GM23248 (cell line): ENCODE data around the gene BCAP31. TPM values are rescaled to one million over a fixed set of nuclear protein-coding genes. Genes with fewer than 3 reads are reported as not detected.
"Not testable (repeated sequence)": the region's sequence is repeated elsewhere in the genome, so short reads cannot be mapped to it uniquely, and the experiment has no call there.

Experiments
- DNase-seq: peaks from one replicate; pipeline ENCODE4 v3.0.0-alpha.2; 2015
- H2AFZ ChIP-seq: fragments of 200-600 bp; sonication (generic); 2 replicates; pipeline ENCODE4 v1.6.1; 2016; ENCODE audit warnings: antibody characterized with exemption
- H3F3A ChIP-seq: fragments of 200-600 bp; sonication (generic); 2 replicates; pipeline ENCODE4 v1.6.1; 2016; ENCODE audit warnings: mild to moderate bottlenecking, antibody characterized with exemption, mixed run types; ENCODE audit not compliant: insufficient read depth
- H3K27ac ChIP-seq: fragments of 200-600 bp; sonication (generic); 2 replicates; pipeline ENCODE4 v1.5.1; 2016; ENCODE audit warnings: mild to moderate bottlenecking
- H3K27me3 ChIP-seq: fragments of 200-600 bp; sonication (generic); replicated peaks from 2 replicates; pipeline ENCODE4 v1.6.1; 2016; ENCODE audit warnings: mild to moderate bottlenecking; ENCODE audit not compliant: insufficient read depth
- H3K36me3 ChIP-seq: fragments of 200-600 bp; sonication (generic); 2 replicates; pipeline ENCODE4 v1.6.1; 2016; ENCODE audit warnings: low read depth, mild to moderate bottlenecking
- H3K4me1 ChIP-seq: fragments of 200-600 bp; sonication (generic); 2 replicates; pipeline ENCODE4 v1.6.1; 2016; ENCODE audit warnings: mild to moderate bottlenecking; ENCODE audit not compliant: insufficient read depth
- H3K4me2 ChIP-seq: fragments of 200-600 bp; sonication (generic); one replicate; pipeline ENCODE4 v1.6.1; 2016; ENCODE audit warnings: mild to moderate bottlenecking; ENCODE audit not compliant: unreplicated experiment
- H3K4me3 ChIP-seq: fragments of 200-600 bp; sonication (generic); 2 replicates; pipeline ENCODE4 v1.5.1; 2016; ENCODE audit warnings: mild to moderate bottlenecking
- H3K79me2 ChIP-seq: fragments of 200-600 bp; sonication (generic); 2 replicates; pipeline ENCODE4 v1.6.1; 2016; ENCODE audit warnings: mild to moderate bottlenecking; ENCODE audit not compliant: insufficient read depth
- H3K9ac ChIP-seq: fragments of 200-600 bp; sonication (generic); 2 replicates; pipeline ENCODE4 v1.6.1; 2016; ENCODE audit warnings: mild to moderate bottlenecking
- H3K9me2 ChIP-seq: fragments of 200-600 bp; sonication (generic); 2 replicates; pipeline ENCODE4 v1.6.1; 2016; ENCODE audit warnings: mixed run types, mild to moderate bottlenecking, moderate library complexity; ENCODE audit not compliant: insufficient read depth
- H3K9me3 ChIP-seq: fragments of 200-600 bp; sonication (generic); one replicate; pipeline ENCODE4 v1.6.1; 2017; ENCODE audit warnings: low read depth
- H4K20me1 ChIP-seq: fragments of 200-600 bp; sonication (generic); 2 replicates; pipeline ENCODE4 v1.6.0; 2016; ENCODE audit not compliant: insufficient read depth
- EZH2 ChIP-seq: fragments of 200-600 bp; sonication (generic); IDR thresholded peaks from 2 replicates; pipeline ENCODE4 v1.6.1; 2018; ENCODE audit warnings: antibody characterized with exemption, mild to moderate bottlenecking; ENCODE audit not compliant: insufficient read depth, poor library complexity, severe bottlenecking
- EZH2phosphoT487 ChIP-seq: fragments of 200-600 bp; sonication (generic); IDR thresholded peaks from 2 replicates; pipeline ENCODE4 v1.6.1; 2018; ENCODE audit warnings: antibody characterized with exemption, moderate library complexity, mild to moderate bottlenecking, low read depth; ENCODE audit not compliant: insufficient read depth
- WGBS, 2 experiments: methylation state at CpG; one replicate each; pipeline ENCODE4 v1.1.6; 2015 to 2017; ENCODE audit warnings: low lambda C conversion rate in 2 of 2, low coverage in 1 of 2; ENCODE audit errors: missing lambda C conversion rate in 2 of 2; 5-methylcytosine and 5-hydroxymethylcytosine counted together
- in situ Hi-C: fragments of 300-500 bp; cut with MboI; formaldehyde crosslinking; loops from 2 replicates; pipeline ENCODE4 v1.15.0; 2020
- polyA plus RNA-seq: library from polyadenylated mRNA; unstranded; fragments of >200 nt; fragmentation: Nextera tagmentation; extraction: Ambion mirVana; gene quantifications from 2 replicates; pipeline ENCODE4 v1.2.1, GENCODE V29; 2016
- total RNA-seq: library from RNA; depleted of rRNA; stranded (reverse); fragments of >200 nt; shearing (Covaris generic); gene quantifications from 2 replicates; pipeline ENCODE4 v1.2.3, GENCODE V29; 2014

BCAP31 gene
- total and polyA plus RNA-seq, 2 experiments from 2014 or later: 180 to 317 TPM

DNA sequence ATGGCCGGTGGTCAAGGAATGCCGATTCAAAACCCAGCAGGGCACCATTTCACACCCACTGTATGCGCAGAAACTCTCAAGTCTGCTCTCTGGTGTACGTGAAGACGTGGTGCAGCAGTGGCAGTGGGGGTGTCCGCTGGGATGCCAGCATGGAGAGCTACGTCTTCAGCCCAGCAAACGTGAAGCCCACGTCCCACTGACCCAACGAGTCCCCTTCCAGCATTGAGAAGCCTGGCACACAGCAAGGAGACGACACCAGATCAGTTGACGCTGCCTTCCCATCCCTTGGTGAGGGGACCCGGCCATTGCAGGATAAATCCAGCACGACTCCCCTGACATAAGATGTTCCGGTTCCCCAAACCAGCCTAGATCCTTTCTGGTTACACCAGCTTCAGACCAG lies 37.7 kb upstream of the BCAP31 start:
- TF ChIP-seq EZH2: no peak
- TF ChIP-seq EZH2phosphoT487: no peak
- WGBS, 2 experiments: 67 to 73% methylated on average over 8 to 13 of the region's 15 CpGs
- Histone ChIP-seq H4K20me1 (no peaks in the 10 kb centered on the region), H3K79me2 (peaks cover 11% of the 10 kb centered on the region), H3F3A (no peaks in the 10 kb centered on the region), H3K4me3 (no peak overlapping the region), H3K4me2 (no peak overlapping the region), H3K4me1 (peaks cover 5% of the 10 kb centered on the region; the same call in 1 of the 2 replicates), H3K36me3 (no peaks in the 10 kb centered on the region), H3K27ac (no peak overlapping the region), H3K9me2 (no peaks in the 10 kb centered on the region), H3K9ac (no peak overlapping the region), H2AFZ (no peak overlapping the region), H3K27me3 (no peaks in the 10 kb centered on the region), H3K9me3 (no peaks in the 10 kb centered on the region)
- no peak for DNase-seq
- in situ Hi-C loops: no loop called here

DNA sequence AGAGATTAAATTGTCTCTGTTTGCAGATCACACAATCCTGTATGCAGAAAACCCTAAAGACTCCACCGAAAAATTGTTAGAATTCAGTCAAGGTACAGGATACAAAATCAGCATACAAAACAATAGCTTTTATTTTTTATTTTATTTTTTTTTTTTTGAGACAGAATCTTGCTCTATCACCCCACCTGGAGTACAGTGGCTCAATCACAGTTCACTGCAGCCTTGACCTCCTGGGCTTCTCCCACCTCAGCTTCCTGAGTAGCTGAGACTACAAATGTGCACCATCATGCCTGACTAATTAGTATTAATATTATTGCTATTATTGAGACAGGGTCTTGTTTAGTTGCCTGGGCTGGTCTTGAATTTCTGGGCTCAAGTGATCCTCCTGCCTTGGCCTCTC lies 30.9 kb upstream of the BCAP31 start:
- no peaks in the 10 kb centered on the region for H3K27me3 ChIP-seq
- TF ChIP-seq EZH2phosphoT487 (no peak), EZH2 (no peak)
- H3K36me3 ChIP-seq: no peaks in the 10 kb centered on the region
- in situ Hi-C loops: loop anchor here (10.0 kb wide), 1 partner anchor 180 kb away; the partner anchor contains the start of gene NAA10
- H3K27ac ChIP-seq: no peak overlapping the region
- H3F3A ChIP-seq: no peaks in the 10 kb centered on the region
- no peaks in the 10 kb centered on the region for H3K9me2 ChIP-seq
- H3K4me1 ChIP-seq: no peaks in the 10 kb centered on the region
- 33 to 42% methylated on average over 1 of the region's 1 CpG for WGBS, 2 experiments
- no peak for DNase-seq
- H4K20me1 ChIP-seq: no peaks in the 10 kb centered on the region
- no peaks in the 10 kb centered on the region for H3K79me2 ChIP-seq
- H3K9ac ChIP-seq: no peak overlapping the region
- no peak overlapping the region for H2AFZ ChIP-seq
- no peaks in the 10 kb centered on the region for H3K9me3 ChIP-seq
- H3K4me2 ChIP-seq: no peak overlapping the region
- H3K4me3 ChIP-seq: no peak overlapping the region

DNA sequence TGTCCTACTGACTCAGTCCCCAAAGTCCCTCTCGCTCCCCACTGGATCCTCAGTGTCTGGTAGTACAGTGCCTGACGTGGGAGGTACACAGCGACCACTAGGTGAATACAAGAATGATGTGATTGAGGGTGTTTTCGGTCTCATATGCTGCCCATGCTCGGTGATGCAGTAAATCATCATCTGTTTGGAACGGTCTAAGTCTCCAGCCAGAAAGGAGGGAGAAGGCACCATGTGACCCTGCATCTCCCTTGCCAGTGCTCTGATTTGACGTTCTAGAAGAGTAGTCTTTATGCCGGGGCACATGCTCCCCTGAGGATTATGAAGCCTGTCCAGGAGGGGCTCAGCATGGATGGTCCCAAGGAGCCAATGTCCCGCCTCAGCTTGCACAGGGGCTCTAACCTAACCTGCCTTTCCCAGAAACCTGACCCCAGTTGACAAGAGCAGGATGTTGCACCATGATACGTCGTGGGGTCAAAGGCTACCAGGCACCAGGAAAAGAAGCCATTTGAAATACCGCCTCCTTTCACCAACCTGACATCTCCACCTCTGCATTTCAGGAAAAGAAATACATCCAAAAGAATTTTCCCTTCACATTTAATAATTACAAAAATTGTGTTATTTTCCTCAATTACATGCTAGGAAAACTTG lies 26.1 kb upstream of the BCAP31 start:
- no peaks in the 10 kb centered on the region for H3K9me3 ChIP-seq

DNA sequence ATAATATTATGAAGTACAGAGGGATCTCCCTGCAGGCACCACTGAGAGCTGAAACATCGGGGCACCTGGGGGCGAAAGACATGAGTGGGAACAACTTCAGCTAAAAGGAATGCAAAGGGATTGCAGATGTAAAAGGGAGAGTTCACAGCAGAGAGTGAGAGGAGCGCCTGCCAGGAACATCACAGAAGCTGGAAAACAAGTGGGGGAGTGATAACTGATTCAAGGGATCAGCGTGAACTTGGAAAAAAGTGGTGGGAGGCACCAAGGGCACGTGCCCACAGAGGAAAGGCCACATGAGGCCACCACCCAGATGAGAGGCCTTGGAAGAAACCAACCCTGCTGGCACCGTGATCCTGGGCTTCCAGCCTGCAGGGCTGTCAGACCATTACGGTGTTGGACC lies 24.8 kb upstream of the BCAP31 start:
- H3K9ac ChIP-seq, DNase-seq, H2AFZ ChIP-seq, H3K9me2 ChIP-seq, H3K4me3 ChIP-seq, H3K4me1 ChIP-seq, H3K79me2 ChIP-seq, in situ Hi-C loops, H3K9me3 ChIP-seq, H3K27me3 ChIP-seq, H3F3A ChIP-seq, H4K20me1 ChIP-seq, H3K27ac ChIP-seq, H3K36me3 ChIP-seq, H3K4me2 ChIP-seq: not testable (repeated sequence)
- WGBS, 2 experiments: 51 to 54% methylated on average over 7 of the region's 7 CpGs

More for the DNA sequence above, 26.1 kb upstream of the BCAP31 start:
- H3K4me1 ChIP-seq: no peaks in the 10 kb centered on the region
- no peak for TF ChIP-seq EZH2
- TF ChIP-seq EZH2phosphoT487: no peak
- H3K4me3 ChIP-seq: no peak overlapping the region
- H3K79me2 ChIP-seq: no peaks in the 10 kb centered on the region
- no peaks in the 10 kb centered on the region for H3K27me3 ChIP-seq
- H3K9ac ChIP-seq: no peak overlapping the region
- no peaks in the 10 kb centered on the region for H4K20me1 ChIP-seq
- H3K27ac ChIP-seq: no peak overlapping the region
- no peak overlapping the region for H3K4me2 ChIP-seq
- no peaks in the 10 kb centered on the region for H3F3A ChIP-seq
- H3K36me3 ChIP-seq: no peaks in the 10 kb centered on the region
- no peaks in the 10 kb centered on the region for H3K9me2 ChIP-seq
- in situ Hi-C loops: loop anchor here (10.0 kb wide), 1 partner anchor 185 kb away; the partner anchor contains the start of gene NAA10
- no peak for DNase-seq
- 85 to 89% methylated on average over 8 to 12 of the region's 12 CpGs for WGBS, 2 experiments
- no peak overlapping the region for H2AFZ ChIP-seq

DNA sequence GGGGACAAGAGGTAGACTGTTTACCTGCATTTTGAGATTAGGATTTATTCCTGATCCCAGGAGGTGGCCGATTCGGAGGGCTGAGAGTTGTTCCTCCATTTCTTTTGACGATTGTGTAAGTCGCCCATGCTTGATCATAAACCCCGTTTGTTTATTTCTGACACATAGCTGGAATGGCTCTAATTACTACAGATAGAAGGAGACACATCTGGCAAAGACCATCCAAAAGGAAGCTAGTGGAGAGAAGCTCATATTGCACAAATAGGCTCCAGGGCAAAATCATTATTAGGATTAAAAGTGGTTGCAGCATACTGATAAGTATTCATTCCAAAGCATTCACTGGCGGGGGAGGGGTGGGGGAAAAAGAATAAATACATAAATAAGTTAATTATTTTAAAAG lies 22.8 kb upstream of the BCAP31 start:
- H4K20me1 ChIP-seq, H3K4me3 ChIP-seq, H3K4me2 ChIP-seq, H3K27ac ChIP-seq, H3K36me3 ChIP-seq, in situ Hi-C loops, H3K4me1 ChIP-seq, H3K9me2 ChIP-seq, DNase-seq, H3K9me3 ChIP-seq, H3F3A ChIP-seq, H3K9ac ChIP-seq, H2AFZ ChIP-seq, H3K27me3 ChIP-seq, H3K79me2 ChIP-seq: not testable (repeated sequence)
- WGBS, 2 experiments: 23 to 42% methylated on average over 5 to 6 of the region's 6 CpGs
